ENCODE measurements around the gene AKR1C1.
"Not testable (repeated sequence)": the region's sequence is repeated elsewhere in the genome, so short reads cannot be mapped to it uniquely, and the experiment has no call there.

AKR1C1 gene

DNA sequence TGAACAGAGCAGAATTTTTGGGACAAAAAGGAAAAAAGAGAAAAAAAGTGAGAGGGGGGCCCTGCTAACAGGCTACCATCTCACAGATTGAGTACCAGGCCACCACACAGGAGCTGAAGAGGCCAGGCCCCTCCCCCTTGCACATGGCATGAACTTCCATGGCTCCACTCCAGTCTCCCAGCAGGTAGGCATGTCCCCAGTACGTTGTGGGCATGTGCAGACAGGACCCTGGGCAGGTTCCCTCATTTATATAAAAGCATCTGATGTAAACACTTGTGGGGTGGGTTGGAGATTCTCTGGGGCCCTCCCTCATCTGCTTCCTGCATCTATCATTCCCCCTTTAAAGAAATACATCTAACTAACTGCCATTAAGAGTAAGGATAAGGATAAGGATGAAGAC, 45.0 kb upstream of the AKR1C1 start:
- H3K4me1 ChIP-seq (ENCODE audit: control insufficient read depth, low read length), result no peaks in the 10 kb centered on the region
- H3K27me3 ChIP-seq (ENCODE audit: control insufficient read depth, low read length), result no peaks in the 10 kb centered on the region
- no peak overlapping the region for H3K4me3 ChIP-seq (ENCODE audit: low read length)
- H3K79me2 ChIP-seq (ENCODE audit: control insufficient read depth, low read length), result no peaks in the 10 kb centered on the region
- no peaks in the 10 kb centered on the region for H3F3A ChIP-seq (ENCODE audit: control insufficient read depth, insufficient read depth)
- H3K9me2 ChIP-seq (replicated peaks; ENCODE audit: control insufficient read depth, low read length), result no peaks in the 10 kb centered on the region
- no peaks in the 10 kb centered on the region for H4K20me1 ChIP-seq (ENCODE audit: control insufficient read depth, insufficient read depth, low read depth, low read length)
- no peak overlapping the region for H3K27ac ChIP-seq (ENCODE audit: low read depth, low read length)
- no peaks in the 10 kb centered on the region for H3K36me3 ChIP-seq (ENCODE audit: control insufficient read depth, low read length)
- no peaks in the 10 kb centered on the region for H3K9me3 ChIP-seq (ENCODE audit: control insufficient read depth, insufficient read depth, low read length)
- no peak for TF ChIP-seq EZH2phosphoT487 (IDR thresholded peaks at IDR 0.05; ENCODE audit: borderline replicate concordance, low read length)
- TF ChIP-seq, protein P1, sequence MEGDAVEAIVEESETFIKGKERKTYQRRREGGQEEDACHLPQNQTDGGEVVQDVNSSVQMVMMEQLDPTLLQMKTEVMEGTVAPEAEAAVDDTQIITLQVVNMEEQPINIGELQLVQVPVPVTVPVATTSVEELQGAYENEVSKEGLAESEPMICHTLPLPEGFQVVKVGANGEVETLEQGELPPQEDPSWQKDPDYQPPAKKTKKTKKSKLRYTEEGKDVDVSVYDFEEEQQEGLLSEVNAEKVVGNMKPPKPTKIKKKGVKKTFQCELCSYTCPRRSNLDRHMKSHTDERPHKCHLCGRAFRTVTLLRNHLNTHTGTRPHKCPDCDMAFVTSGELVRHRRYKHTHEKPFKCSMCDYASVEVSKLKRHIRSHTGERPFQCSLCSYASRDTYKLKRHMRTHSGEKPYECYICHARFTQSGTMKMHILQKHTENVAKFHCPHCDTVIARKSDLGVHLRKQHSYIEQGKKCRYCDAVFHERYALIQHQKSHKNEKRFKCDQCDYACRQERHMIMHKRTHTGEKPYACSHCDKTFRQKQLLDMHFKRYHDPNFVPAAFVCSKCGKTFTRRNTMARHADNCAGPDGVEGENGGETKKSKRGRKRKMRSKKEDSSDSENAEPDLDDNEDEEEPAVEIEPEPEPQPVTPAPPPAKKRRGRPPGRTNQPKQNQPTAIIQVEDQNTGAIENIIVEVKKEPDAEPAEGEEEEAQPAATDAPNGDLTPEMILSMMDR (IDR thresholded peaks at IDR 0.05; ENCODE audit: low read depth, low read length, poor library complexity, severe bottlenecking), result no peak
- no peak overlapping the region for H3K4me2 ChIP-seq (ENCODE audit: low read length)

DNA sequence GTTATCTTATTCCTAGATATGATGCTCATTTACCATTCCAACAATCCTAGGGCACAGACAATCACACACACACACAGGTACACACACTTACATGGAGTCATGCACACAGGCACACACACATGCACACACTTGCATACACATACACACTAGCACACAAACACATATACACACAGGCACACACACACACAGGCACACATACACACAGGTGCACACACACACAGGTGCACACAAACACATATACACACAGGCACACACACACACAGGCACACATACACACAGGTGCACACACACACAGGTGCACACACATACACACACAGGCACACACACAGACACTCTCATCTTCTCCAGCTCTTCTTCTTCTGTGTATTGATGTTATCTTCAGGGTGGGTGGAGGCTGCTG, 38.7 kb upstream of the AKR1C1 start:
- H3K4me3 ChIP-seq (ENCODE audit: low read length); H3K9me2 ChIP-seq (replicated peaks; ENCODE audit: control insufficient read depth, low read length); H3K4me1 ChIP-seq (ENCODE audit: control insufficient read depth, low read length); H3K79me2 ChIP-seq (ENCODE audit: control insufficient read depth, low read length); H3K9me3 ChIP-seq (ENCODE audit: control insufficient read depth, insufficient read depth, low read length); H3K4me2 ChIP-seq (ENCODE audit: low read length); H3K36me3 ChIP-seq (ENCODE audit: control insufficient read depth, low read length); H3F3A ChIP-seq (ENCODE audit: control insufficient read depth, insufficient read depth); H4K20me1 ChIP-seq (ENCODE audit: control insufficient read depth, insufficient read depth, low read depth, low read length); H3K27me3 ChIP-seq (ENCODE audit: control insufficient read depth, low read length); H3K27ac ChIP-seq (ENCODE audit: low read depth, low read length): not testable (repeated sequence)

DNA sequence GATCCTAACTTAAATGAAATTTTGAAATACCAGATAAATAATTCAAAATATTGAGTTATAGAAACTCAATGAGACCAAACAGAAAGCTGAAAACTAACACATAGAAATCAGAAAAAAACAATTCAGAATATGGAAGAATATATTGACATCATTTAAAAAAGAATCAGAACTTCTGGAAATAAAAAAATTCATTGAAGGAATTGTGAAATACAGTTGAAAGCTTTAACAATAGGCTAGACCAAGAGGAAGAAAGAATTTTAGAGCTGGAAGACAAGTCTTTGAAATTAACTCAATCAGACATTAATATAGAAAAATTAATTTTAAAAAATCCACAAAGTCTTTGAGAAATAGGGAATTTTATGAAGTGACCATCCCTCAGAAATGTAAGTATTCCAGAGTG, 36.8 kb upstream of the AKR1C1 start:
- Histone ChIP-seq H3K4me2 (ENCODE audit: low read length) (no peak overlapping the region), H3K9me2 (replicated peaks; ENCODE audit: control insufficient read depth, low read length) (no peaks in the 10 kb centered on the region), H3K4me3 (ENCODE audit: low read length) (no peak overlapping the region), H3K9me3 (ENCODE audit: control insufficient read depth, insufficient read depth, low read length) (no peaks in the 10 kb centered on the region; the same call in 1 of the 2 replicates), H3K27me3 (ENCODE audit: control insufficient read depth, low read length) (no peaks in the 10 kb centered on the region), H3F3A (ENCODE audit: control insufficient read depth, insufficient read depth) (no peaks in the 10 kb centered on the region), H3K36me3 (ENCODE audit: control insufficient read depth, low read length) (no peaks in the 10 kb centered on the region), H3K79me2 (ENCODE audit: control insufficient read depth, low read length) (no peaks in the 10 kb centered on the region), H4K20me1 (ENCODE audit: control insufficient read depth, insufficient read depth, low read depth, low read length) (no peaks in the 10 kb centered on the region), H3K4me1 (ENCODE audit: control insufficient read depth, low read length) (no peaks in the 10 kb centered on the region), H3K27ac (ENCODE audit: low read depth, low read length) (no peak overlapping the region)
- TF ChIP-seq, protein P1 (IDR thresholded peaks at IDR 0.05; ENCODE audit: low read depth, low read length, poor library complexity, severe bottlenecking), result no peak
- no peak for TF ChIP-seq EZH2phosphoT487 (IDR thresholded peaks at IDR 0.05; ENCODE audit: borderline replicate concordance, low read length)

DNA sequence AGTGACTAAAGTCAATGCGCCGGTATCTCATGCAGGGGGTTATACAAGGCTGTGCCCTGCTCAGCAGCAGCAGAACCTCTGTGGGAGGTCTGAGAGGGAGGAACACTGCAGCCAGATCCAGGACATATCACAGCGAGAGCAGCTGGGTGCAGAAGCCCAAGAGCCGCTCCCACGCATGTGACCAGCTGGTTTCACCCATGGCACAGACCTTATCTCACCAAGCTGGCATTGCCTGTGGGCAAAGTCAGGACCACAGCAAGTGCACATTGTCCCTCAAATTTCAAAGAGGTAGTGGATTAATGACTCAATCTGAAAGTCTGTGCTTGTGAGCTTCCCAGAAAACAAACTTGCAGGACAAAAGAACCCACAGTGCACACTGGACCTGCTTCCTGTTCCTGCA, 31.6 kb upstream of the AKR1C1 start:
- no peaks in the 10 kb centered on the region for H3K9me2 ChIP-seq (replicated peaks; ENCODE audit: control insufficient read depth, low read length)
- H4K20me1 ChIP-seq (ENCODE audit: control insufficient read depth, insufficient read depth, low read depth, low read length), result no peaks in the 10 kb centered on the region
- no peak for TF ChIP-seq EZH2phosphoT487 (IDR thresholded peaks at IDR 0.05; ENCODE audit: borderline replicate concordance, low read length)
- TF ChIP-seq, protein P1 (IDR thresholded peaks at IDR 0.05; ENCODE audit: low read depth, low read length, poor library complexity, severe bottlenecking), result no peak
- H3K36me3 ChIP-seq (ENCODE audit: control insufficient read depth, low read length), result no peaks in the 10 kb centered on the region
- H3F3A ChIP-seq (ENCODE audit: control insufficient read depth, insufficient read depth), result no peaks in the 10 kb centered on the region
- H3K4me3 ChIP-seq (ENCODE audit: low read length), result no peak overlapping the region
- no peaks in the 10 kb centered on the region for H3K79me2 ChIP-seq (ENCODE audit: control insufficient read depth, low read length)
- no peak overlapping the region for H3K27ac ChIP-seq (ENCODE audit: low read depth, low read length)
- no peak overlapping the region for H3K4me2 ChIP-seq (ENCODE audit: low read length)
- no peaks in the 10 kb centered on the region for H3K9me3 ChIP-seq (ENCODE audit: control insufficient read depth, insufficient read depth, low read length)
- H3K27me3 ChIP-seq (ENCODE audit: control insufficient read depth, low read length), result no peaks in the 10 kb centered on the region
- no peaks in the 10 kb centered on the region for H3K4me1 ChIP-seq (ENCODE audit: control insufficient read depth, low read length)

All from DOHH2 (cell line).